B cell (primary cell): ENCODE results near the gene CYFIP1. TPM values are rescaled to one million over a fixed set of nuclear protein-coding genes. Genes with fewer than 3 reads are reported as not detected.

Experiments used
- ATAC-seq: fragments of 200-7000 bp; cut with Tn5 transposase; one replicate; pipeline ENCODE4 v1.10.0; 2021; ENCODE audit warnings: low read depth, mild to moderate bottlenecking, moderate number of reproducible peaks, moderate library complexity
- CTCF ChIA-PET: fragments of 350-600 bp; sonication (Branson Sonifier 250); formaldehyde crosslinking; loops from one replicate; lab custom pipeline; 2021; ENCODE audit warnings: antibody characterized with exemption, inconsistent platforms; lab: Charles Lee
- POLR2A ChIA-PET: fragments of 350-600 bp; sonication (Branson Sonifier 250); formaldehyde crosslinking; loops from one replicate; lab custom pipeline; 2021; ENCODE audit warnings: antibody characterized with exemption; lab: Charles Lee
- DNase-seq: peaks from one replicate; pipeline ENCODE4 v3.0.0; 2013
- H2AFZ ChIP-seq: 2 replicates; pipeline ENCODE4 v1.6.1; 2012; ENCODE audit warnings: mild to moderate bottlenecking, low read depth, low read length; ENCODE audit not compliant: insufficient read depth, poor library complexity, severe bottlenecking
- H3K27ac ChIP-seq, 2 donors: 1 replicate in 1 of 2; 2 replicates in 1 of 2; pipeline ENCODE4 v1.5.1; 2012 to 2013; ENCODE audit warnings: low read length in 2 of 2, mild to moderate bottlenecking in 2 of 2, moderate library complexity in 1 of 2
- H3K27me3 ChIP-seq, 4 experiments: fragments of 200-600 bp in 1 of 4; sonication (generic) in 1 of 4; replicated peaks in 1 of 4; 1 replicate in 2 of 4; 2 replicates in 2 of 4; pipeline versions ENCODE4 v1.6.1 to v1.7.0; 2013 to 2016; ENCODE audit warnings: low read length in 3 of 4, mild to moderate bottlenecking in 2 of 4, mixed read lengths in 1 of 4, moderate library complexity in 1 of 4; ENCODE audit not compliant: insufficient read depth in 4 of 4, control insufficient read depth in 3 of 4; ENCODE audit errors: control extremely low read depth in 1 of 4
- H3K36me3 ChIP-seq, 2 experiments: replicated peaks in 1 of 2; 1 replicate in 1 of 2; 2 replicates in 1 of 2; pipeline versions ENCODE4 v1.6.1 to v1.7.1; 2013; ENCODE audit warnings: low read length in 1 of 2; ENCODE audit not compliant: insufficient read depth in 2 of 2, control insufficient read depth in 1 of 2; ENCODE audit errors: control extremely low read depth in 1 of 2, extremely low read depth in 1 of 2
- H3K4me1 ChIP-seq, 2 donors: fragments of 200-600 bp in 1 of 2; sonication (generic) in 1 of 2; 1 replicate in 1 of 2; 2 replicates in 1 of 2; pipeline versions ENCODE4 v1.5.1 to v1.6.1; 2013 to 2017; ENCODE audit warnings: low read length in 2 of 2; ENCODE audit not compliant: control insufficient read depth in 2 of 2, insufficient read depth in 2 of 2
- H3K4me2 ChIP-seq: replicated peaks from 2 replicates; pipeline ENCODE3; 2012; ENCODE audit warnings: mild to moderate bottlenecking, low read depth, low read length; ENCODE audit not compliant: poor library complexity, severe bottlenecking
- H3K4me3 ChIP-seq, 5 experiments: fragments of 200-600 bp in 1 of 5; sonication (generic) in 1 of 5; 1 replicate in 3 of 5; 2 replicates in 2 of 5; pipeline versions ENCODE4 v1.5.1 to v1.7.0; 2011 to 2016; ENCODE audit warnings: low read length in 4 of 5, mild to moderate bottlenecking in 4 of 5, low read depth in 2 of 5, control low read depth in 1 of 5, moderate library complexity in 1 of 5; ENCODE audit not compliant: insufficient read depth in 1 of 5; ENCODE audit errors: control extremely low read depth in 1 of 5, extremely low read depth in 1 of 5
- H3K79me2 ChIP-seq: fragments of 200-600 bp; sonication (generic); one replicate; pipeline ENCODE4 v1.6.0; 2016; ENCODE audit warnings: low read length; ENCODE audit not compliant: control insufficient read depth, insufficient read depth
- H3K9ac ChIP-seq: fragments of 200-600 bp; sonication (generic); 2 replicates; pipeline ENCODE4 v1.6.1; 2017; ENCODE audit warnings: mild to moderate bottlenecking, low read length, moderate library complexity
- H3K9me3 ChIP-seq, 3 donors: one replicate each; pipeline versions ENCODE4 v1.6.1 to v1.7.1; 2013; ENCODE audit warnings: low read length in 2 of 3; ENCODE audit not compliant: control insufficient read depth in 2 of 3, insufficient read depth in 1 of 3; ENCODE audit errors: control extremely low read depth in 1 of 3
- H4K20me1 ChIP-seq: 2 replicates; pipeline ENCODE4 v1.6.0; 2012; ENCODE audit warnings: mild to moderate bottlenecking, low read length; ENCODE audit not compliant: insufficient read depth, control insufficient read depth, poor library complexity, severe bottlenecking
- H3K27ac Mint-ChIP-seq: one replicate; pipeline ENCODE4 v1.8.0; 2021; ENCODE audit warnings: mixed read lengths
- H3K27me3 Mint-ChIP-seq: one replicate; pipeline ENCODE4 v1.8.0; 2021; ENCODE audit warnings: mixed read lengths
- H3K4me1 Mint-ChIP-seq: one replicate; pipeline ENCODE4 v1.8.0; 2021; ENCODE audit warnings: mixed read lengths
- H3K4me3 Mint-ChIP-seq: one replicate; pipeline ENCODE4 v1.8.0; 2021; ENCODE audit warnings: mixed read lengths
- H3K9me3 Mint-ChIP-seq: one replicate; pipeline ENCODE4 v1.8.0; 2022; ENCODE audit warnings: mixed read lengths; ENCODE audit not compliant: insufficient read depth
- CTCF ChIP-seq: fragments of 200-600 bp; IDR thresholded peaks from one replicate; pipeline ENCODE4 v1.8.0; 2022; ENCODE audit warnings: antibody characterized with exemption, mild to moderate bottlenecking
- EZH2 ChIP-seq: IDR thresholded peaks from 2 replicates; pipeline ENCODE4 v1.6.1; 2012; ENCODE audit warnings: borderline replicate concordance, low read depth, mild to moderate bottlenecking, moderate library complexity, low read length; ENCODE audit not compliant: insufficient read depth, poor library complexity, severe bottlenecking
- WGBS: methylation state at CpG from one replicate; pipeline ENCODE4 v1.1.5; 2013; ENCODE audit warnings: missing lambda C conversion rate; ENCODE audit not compliant: insufficient coverage; 5-methylcytosine and 5-hydroxymethylcytosine counted together
- intact Hi-C: fragments of 100-400 bp; cut with micrococcal nuclease; formaldehyde crosslinking; loops from one replicate; pipeline ENCODE4 v1.10.0; 2022
- polyA plus RNA-seq: library from polyadenylated mRNA; depleted of rRNA; stranded (reverse); fragments of >200 nt; gene quantifications from 2 replicates; pipeline ENCODE4 v1.2.3, GENCODE V29; 2012
- total RNA-seq, 2 donors: library from RNA; stranded (reverse); fragments of 120-200 nt in 1 of 2; gene quantifications; 1 replicate in 1 of 2; 2 replicates in 1 of 2; pipeline versions ENCODE4 v1.2.3 to v1.2.4, GENCODE V29; 2013 to 2022

The CYFIP1 gene
- total and polyA plus RNA-seq, 2 donors (not counting 1 experiment from before 2014, with no cell fraction given) = 6.2 to 13.5 TPM

- ATAC-seq (no peak), DNase-seq (no peak)
- H3K27me3 ChIP-seq = no peaks in the 10 kb centered on the region
- H3K9me3 ChIP-seq = peaks cover 0 to 16% (median 3%) of the 10 kb centered on the region in 3 donors
- H3K4me1 Mint-ChIP-seq = no peaks in the 10 kb centered on the region
- intact Hi-C loops = no loop called here
- H3K9ac ChIP-seq = no peak overlapping the region
- no peak overlapping the region for H3K27ac ChIP-seq
- H3K79me2 ChIP-seq = no peaks in the 10 kb centered on the region
- TF ChIP-seq CTCF = no peak
- TF ChIP-seq EZH2 = no peak
- H3K9me3 Mint-ChIP-seq = no peaks in the 10 kb centered on the region
- no peaks in the 10 kb centered on the region for H4K20me1 ChIP-seq
- no peaks in the 10 kb centered on the region for H3K27me3 Mint-ChIP-seq
- H2AFZ ChIP-seq = no peak overlapping the region
- no peak overlapping the region for H3K4me3 Mint-ChIP-seq
- ChIA-PET POLR2A (no interaction called here), CTCF (no interaction called here)
- no peaks in the 10 kb centered on the region for H3K4me1 ChIP-seq
- H3K36me3 ChIP-seq = no peaks in the 10 kb centered on the region
- H3K27ac Mint-ChIP-seq = no peak overlapping the region
- WGBS = 100% methylated on average over 4 of the region's 7 CpGs
- H3K4me2 ChIP-seq = no peak overlapping the region
- H3K4me3 ChIP-seq = no peak overlapping the region
Measured at GRCh38 chr15:22874966-22875365, 105.2 kb downstream of the CYFIP1 start.

GRCh38 chr15:22874256-22874655 is 105.9 kb downstream of the CYFIP1 start:
- H3K4me1 ChIP-seq = no peaks in the 10 kb centered on the region
- peaks cover 0 to 16% (median 3%) of the 10 kb centered on the region in 3 donors for H3K9me3 ChIP-seq
- H3K4me2 ChIP-seq = no peak overlapping the region
- Mint-ChIP-seq H3K27ac (no peak overlapping the region), H3K4me3 (no peak overlapping the region), H3K9me3 (no peaks in the 10 kb centered on the region), H3K27me3 (no peaks in the 10 kb centered on the region), H3K4me1 (no peaks in the 10 kb centered on the region)
- intact Hi-C loops = no loop called here
- H3K36me3 ChIP-seq = peaks cover 0 to 2% of the 10 kb centered on the region in 2 experiments
- H3K27ac ChIP-seq = no peak overlapping the region
- no peak for DNase-seq
- H3K4me3 ChIP-seq = no peak overlapping the region
- H2AFZ ChIP-seq = no peak overlapping the region
- POLR2A ChIA-PET = no interaction called here
- H3K9ac ChIP-seq = no peak overlapping the region
- H3K79me2 ChIP-seq = no peaks in the 10 kb centered on the region
- no peak for ATAC-seq
- H3K27me3 ChIP-seq = no peaks in the 10 kb centered on the region
- CTCF ChIA-PET = no interaction called here
- 93% methylated on average over 6 of the region's 8 CpGs for WGBS
- peaks cover under 1% of the 10 kb centered on the region for H4K20me1 ChIP-seq
- TF ChIP-seq CTCF (no peak), EZH2 (no peak)
